ENCODE measurements around the gene CFAP45. TPM values are rescaled to one million over a fixed set of nuclear protein-coding genes. Genes with fewer than 3 reads are reported as not detected.
A peak's percentile ranks its signal among the peaks of the same experiment; 100 is the strongest.

Gene CFAP45
- polyA plus RNA-seq, 1 of the 3 experiments (the other 2 are of a cell fraction) = 0.74 TPM

DNA sequence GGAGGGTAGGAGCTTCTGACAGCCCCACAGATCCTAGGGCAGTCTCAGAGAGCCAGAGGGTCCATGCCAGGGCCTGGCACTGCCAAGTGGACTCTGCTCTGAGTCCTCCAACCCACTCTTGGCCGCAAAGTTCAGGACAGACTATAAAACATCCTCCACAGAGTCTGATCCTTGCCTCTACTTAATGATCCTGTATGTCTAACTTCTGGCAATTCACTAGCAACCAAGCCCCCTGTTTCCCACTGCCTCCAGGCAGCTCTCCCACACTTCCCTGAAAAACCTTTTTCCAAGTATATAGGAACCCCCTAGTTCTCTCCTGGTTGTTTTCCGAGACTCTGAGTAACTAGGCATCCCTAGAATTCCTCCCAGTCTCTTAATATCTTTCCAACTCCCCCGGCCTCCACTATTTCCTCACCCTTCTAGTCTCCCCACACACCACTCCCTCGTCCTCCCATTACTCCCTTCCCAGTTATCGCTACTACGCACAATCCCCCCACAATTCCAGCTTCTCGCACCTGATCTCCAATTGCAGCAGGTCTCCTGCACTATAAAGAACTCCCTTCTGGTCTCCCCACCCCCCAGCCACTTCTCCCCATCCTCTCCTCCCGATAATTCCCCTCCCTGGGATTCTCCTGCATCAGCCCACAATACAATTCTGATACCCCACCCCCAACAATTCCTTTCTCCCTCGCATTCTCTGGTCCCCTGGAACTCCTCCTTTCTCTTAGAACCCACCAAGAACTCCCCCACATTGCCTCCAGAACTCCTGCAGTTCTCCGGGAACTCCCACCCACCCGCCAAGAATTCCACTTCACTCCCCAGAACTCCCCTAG is 44.9 kb upstream of the CFAP45 start:
- no peaks in the 10 kb centered on the region for H3K79me2 ChIP-seq (ENCODE audit: insufficient read depth)
- H3K4me2 ChIP-seq = peak overlapping the region; percentile 92
- TF ChIP-seq RCOR1 (IDR thresholded peaks at IDR 0.05; ENCODE audit: low read length) (no peak), REST (IDR thresholded peaks at IDR 0.05; ENCODE audit: low read depth, low read length) (no peak), PBX3 (IDR thresholded peaks at IDR 0.05) (no peak), GATA2 (CRISPR knock-in tag; IDR thresholded peaks at IDR 0.05) (no peak), USF2 (IDR thresholded peaks at IDR 0.05; ENCODE audit: borderline replicate concordance, low read depth, low read length) (no peak), TCF12 (IDR thresholded peaks at IDR 0.05) (no peak), POLR2AphosphoS5 (IDR thresholded peaks at IDR 0.05; ENCODE audit: low read depth, low read length) (no peak), NFIC (IDR thresholded peaks at IDR 0.05; ENCODE audit: borderline replicate concordance) (no peak), MXI1 (IDR thresholded peaks at IDR 0.05; ENCODE audit: low read depth, low read length) (no peak), JUND (IDR thresholded peaks at IDR 0.05) (no peak), RFX5 (IDR thresholded peaks at IDR 0.05; ENCODE audit: low read length) (no peak)
- TF ChIP-seq, protein P1, sequence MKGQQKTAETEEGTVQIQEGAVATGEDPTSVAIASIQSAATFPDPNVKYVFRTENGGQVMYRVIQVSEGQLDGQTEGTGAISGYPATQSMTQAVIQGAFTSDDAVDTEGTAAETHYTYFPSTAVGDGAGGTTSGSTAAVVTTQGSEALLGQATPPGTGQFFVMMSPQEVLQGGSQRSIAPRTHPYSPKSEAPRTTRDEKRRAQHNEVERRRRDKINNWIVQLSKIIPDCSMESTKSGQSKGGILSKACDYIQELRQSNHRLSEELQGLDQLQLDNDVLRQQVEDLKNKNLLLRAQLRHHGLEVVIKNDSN (IDR thresholded peaks at IDR 0.05; ENCODE audit: borderline replicate concordance, low read depth) = no peak
- TF ChIP-seq, protein P2, sequence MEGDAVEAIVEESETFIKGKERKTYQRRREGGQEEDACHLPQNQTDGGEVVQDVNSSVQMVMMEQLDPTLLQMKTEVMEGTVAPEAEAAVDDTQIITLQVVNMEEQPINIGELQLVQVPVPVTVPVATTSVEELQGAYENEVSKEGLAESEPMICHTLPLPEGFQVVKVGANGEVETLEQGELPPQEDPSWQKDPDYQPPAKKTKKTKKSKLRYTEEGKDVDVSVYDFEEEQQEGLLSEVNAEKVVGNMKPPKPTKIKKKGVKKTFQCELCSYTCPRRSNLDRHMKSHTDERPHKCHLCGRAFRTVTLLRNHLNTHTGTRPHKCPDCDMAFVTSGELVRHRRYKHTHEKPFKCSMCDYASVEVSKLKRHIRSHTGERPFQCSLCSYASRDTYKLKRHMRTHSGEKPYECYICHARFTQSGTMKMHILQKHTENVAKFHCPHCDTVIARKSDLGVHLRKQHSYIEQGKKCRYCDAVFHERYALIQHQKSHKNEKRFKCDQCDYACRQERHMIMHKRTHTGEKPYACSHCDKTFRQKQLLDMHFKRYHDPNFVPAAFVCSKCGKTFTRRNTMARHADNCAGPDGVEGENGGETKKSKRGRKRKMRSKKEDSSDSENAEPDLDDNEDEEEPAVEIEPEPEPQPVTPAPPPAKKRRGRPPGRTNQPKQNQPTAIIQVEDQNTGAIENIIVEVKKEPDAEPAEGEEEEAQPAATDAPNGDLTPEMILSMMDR (IDR thresholded peaks at IDR 0.05) = no peak
- no peaks in the 10 kb centered on the region for H3K9me2 ChIP-seq
- 16% methylated on average over 10 of the region's 11 CpGs for WGBS (ENCODE audit: low lambda C conversion rate)
- no peaks in the 10 kb centered on the region for H4K20me1 ChIP-seq (ENCODE audit: insufficient read depth)
- peak overlapping the region; percentile 68 to 72 for H3K4me3 ChIP-seq (ENCODE audit: low read depth in 2 of 2, low read length in 1 of 2)
- H3K9me3 ChIP-seq = no peaks in the 10 kb centered on the region
- DNase-seq = peak; percentile 57
- H3K36me3 ChIP-seq (replicated peaks in 1 of 2; ENCODE audit: control insufficient read depth in 1 of 2, insufficient read depth in 2 of 2, low read length in 1 of 2) = no peaks in the 10 kb centered on the region
- no peaks in the 10 kb centered on the region for H3F3A ChIP-seq (replicated peaks; ENCODE audit: insufficient read depth)
- ChIA-PET POLR2A (no interaction called here), CTCF (interaction anchor here (0.6 to 6.3 kb wide), 20 partner anchors 9 to 153 kb away, joined by 3 to 101 read pairs (median 6); partner anchors contain the start of genes IGSF8 and TAGLN2)
- H3K27me3 ChIP-seq (ENCODE audit: insufficient read depth) = no peaks in the 10 kb centered on the region; the same call in 1 of the 2 replicates
- peak overlapping the region; percentile 29; the same call in 1 of the 2 replicates for H3K9ac ChIP-seq
- no peak overlapping the region for H3K27ac ChIP-seq (ENCODE audit: low read depth in 2 of 2, low read length in 1 of 2)
- peaks cover 0 to 36% of the 10 kb centered on the region in 2 experiments; a peak in 1 of 4 replicates for H3K4me1 ChIP-seq (ENCODE audit: control insufficient read depth in 1 of 2, insufficient read depth in 2 of 2, low read depth in 1 of 2, low read length in 1 of 2)
- H2AFZ ChIP-seq (ENCODE audit: low read depth) = peak overlapping the region; percentile 80

Data from SK-N-SH (cell line).